ENCODE results near the gene HMGB2.

The HMGB2 gene

GRCh38 chr4:173288698-173289352 is 45.3 kb downstream of the HMGB2 start:
- Histone ChIP-seq H3K79me2 (ENCODE audit: insufficient read depth, low read depth) (no peaks in the 10 kb centered on the region; the same call in 1 of the 2 replicates), H3K27me3 (ENCODE audit: insufficient read depth, low read depth) (no peaks in the 10 kb centered on the region), H3K4me1 (ENCODE audit: low read depth, poor library complexity, severe bottlenecking) (no peaks in the 10 kb centered on the region), H4K20me1 (ENCODE audit: insufficient read depth) (no peaks in the 10 kb centered on the region), H3K9ac (no peak overlapping the region), H2AFZ (ENCODE audit: low read depth) (no peak overlapping the region), H3K36me3 (ENCODE audit: insufficient read depth) (no peaks in the 10 kb centered on the region), H3K4me3 (IDR thresholded peaks at IDR 0.05; ENCODE audit: insufficient read depth, low read depth, low read length) (no peak overlapping the region), H3K4me2 (no peak overlapping the region), H3K27ac (no peak overlapping the region)
- TF ChIP-seq CTCF (conservative IDR thresholded peaks at IDR 0.05; ENCODE audit: low read depth, low read length): no peak

- H3K4me3 ChIP-seq (IDR thresholded peaks at IDR 0.05; ENCODE audit: insufficient read depth, low read depth, low read length): no peak overlapping the region
- H3K4me1 ChIP-seq (ENCODE audit: low read depth, poor library complexity, severe bottlenecking): no peaks in the 10 kb centered on the region
- no peak overlapping the region for H3K4me2 ChIP-seq
- no peaks in the 10 kb centered on the region for H3K27me3 ChIP-seq (ENCODE audit: insufficient read depth, low read depth)
- no peak overlapping the region for H3K9ac ChIP-seq
- H3K27ac ChIP-seq: no peak overlapping the region
- no peaks in the 10 kb centered on the region for H3K36me3 ChIP-seq (ENCODE audit: insufficient read depth)
- H3K79me2 ChIP-seq (ENCODE audit: insufficient read depth, low read depth): no peaks in the 10 kb centered on the region; the same call in 1 of the 2 replicates
- H2AFZ ChIP-seq (ENCODE audit: low read depth): no peak overlapping the region
- no peaks in the 10 kb centered on the region for H4K20me1 ChIP-seq (ENCODE audit: insufficient read depth)
- peak; percentile 88 for TF ChIP-seq CTCF (conservative IDR thresholded peaks at IDR 0.05; ENCODE audit: low read depth, low read length)
Measured at GRCh38 chr4:173288296-173288695, 45.9 kb downstream of the HMGB2 start.

GRCh38 chr4:173287486-173287885 is 46.7 kb downstream of the HMGB2 start:
- H3K4me3 ChIP-seq (IDR thresholded peaks at IDR 0.05; ENCODE audit: insufficient read depth, low read depth, low read length): no peak overlapping the region
- H3K4me2 ChIP-seq: no peak overlapping the region
- H3K79me2 ChIP-seq (ENCODE audit: insufficient read depth, low read depth): no peaks in the 10 kb centered on the region; the same call in 1 of the 2 replicates
- no peak overlapping the region for H2AFZ ChIP-seq (ENCODE audit: low read depth)
- no peak overlapping the region for H3K9ac ChIP-seq
- no peak overlapping the region for H3K27ac ChIP-seq
- H3K27me3 ChIP-seq (ENCODE audit: insufficient read depth, low read depth): no peaks in the 10 kb centered on the region
- H3K4me1 ChIP-seq (ENCODE audit: low read depth, poor library complexity, severe bottlenecking): no peaks in the 10 kb centered on the region
- no peaks in the 10 kb centered on the region for H4K20me1 ChIP-seq (ENCODE audit: insufficient read depth)
- H3K36me3 ChIP-seq (ENCODE audit: insufficient read depth): no peaks in the 10 kb centered on the region
- no peak for TF ChIP-seq CTCF (conservative IDR thresholded peaks at IDR 0.05; ENCODE audit: low read depth, low read length)

GRCh38 chr4:173284463-173284862 is 49.7 kb downstream of the HMGB2 start:
- Histone ChIP-seq H3K27me3 (ENCODE audit: insufficient read depth, low read depth) (no peaks in the 10 kb centered on the region), H3K79me2 (ENCODE audit: insufficient read depth, low read depth) (no peaks in the 10 kb centered on the region; the same call in 1 of the 2 replicates), H3K4me2 (no peak overlapping the region), H4K20me1 (ENCODE audit: insufficient read depth) (no peaks in the 10 kb centered on the region), H3K4me3 (IDR thresholded peaks at IDR 0.05; ENCODE audit: insufficient read depth, low read depth, low read length) (no peak overlapping the region), H3K4me1 (ENCODE audit: low read depth, poor library complexity, severe bottlenecking) (no peaks in the 10 kb centered on the region), H3K27ac (no peak overlapping the region), H3K9ac (no peak overlapping the region), H2AFZ (ENCODE audit: low read depth) (no peak overlapping the region), H3K36me3 (ENCODE audit: insufficient read depth) (no peaks in the 10 kb centered on the region)
- no peak for TF ChIP-seq CTCF (conservative IDR thresholded peaks at IDR 0.05; ENCODE audit: low read depth, low read length)

All from KMS-11 (cell line).